Cerebellar nuclear complex (tissue), 1 donor: ENCODE data around the gene TSPAN9.

ENCODE experiments used
- DNase-seq, 2 experiments: peaks; one replicate each; lab custom pipeline; 2025; lab: John Stamatoyannopoulos, UW

The TSPAN9 gene

GRCh38 chr12:3187846-3188770 lies 110.9 kb downstream of the TSPAN9 start:
- DNase-seq: no peak

GRCh38 chr12:3189282-3189681 lies 112.1 kb downstream of the TSPAN9 start:
- no peak for DNase-seq

GRCh38 chr12:3190101-3190500 lies 112.9 kb downstream of the TSPAN9 start:
- no peak for DNase-seq

- no peak for DNase-seq
These were observed 114.3 kb downstream of the TSPAN9 start for GRCh38 chr12:3191450-3191849.

GRCh38 chr12:3192221-3192620 lies 115.0 kb downstream of the TSPAN9 start:
- no peak for DNase-seq

- DNase-seq: no peak
These were observed 116.0 kb downstream of the TSPAN9 start for GRCh38 chr12:3193131-3193530.

- DNase-seq: no peak
These were observed 116.6 kb downstream of the TSPAN9 start for GRCh38 chr12:3193755-3194154.

GRCh38 chr12:3195337-3195736 lies 118.2 kb downstream of the TSPAN9 start:
- DNase-seq: no peak

GRCh38 chr12:3195859-3196483 lies 118.8 kb downstream of the TSPAN9 start:
- DNase-seq: no peak

- DNase-seq: no peak
These were observed 119.3 kb downstream of the TSPAN9 start for GRCh38 chr12:3196488-3196887.

GRCh38 chr12:3197131-3197818 lies 120.1 kb downstream of the TSPAN9 start:
- no peak for DNase-seq

- DNase-seq: no peak
These were observed 122.4 kb downstream of the TSPAN9 start for GRCh38 chr12:3199551-3200031.

- no peak for DNase-seq
These were observed 122.9 kb downstream of the TSPAN9 start for GRCh38 chr12:3200032-3200617.

GRCh38 chr12:3200814-3201233 lies 123.6 kb downstream of the TSPAN9 start:
- no peak for DNase-seq

- no peak for DNase-seq
These were observed 124.3 kb downstream of the TSPAN9 start for GRCh38 chr12:3201339-3202051.

GRCh38 chr12:3202096-3202495 lies 124.9 kb downstream of the TSPAN9 start:
- no peak for DNase-seq

GRCh38 chr12:3202734-3203446 lies 125.7 kb downstream of the TSPAN9 start:
- DNase-seq: no peak

- DNase-seq: no peak
These were observed 126.5 kb downstream of the TSPAN9 start for GRCh38 chr12:3203713-3204112.

- no peak for DNase-seq
These were observed 127.0 kb downstream of the TSPAN9 start for GRCh38 chr12:3204143-3204542.

GRCh38 chr12:3204730-3205531 lies 127.8 kb downstream of the TSPAN9 start:
- no peak for DNase-seq
